Kidney (tissue), 14 donors: ENCODE measurements around the gene GFOD2. TPM values are rescaled to one million over a fixed set of nuclear protein-coding genes. Genes with fewer than 3 reads are reported as not detected.

Source experiments
- DNase-seq, 5 donors: peaks; one replicate each; pipeline ENCODE4 v3.0.0-alpha.2; 2013 to 2020
- FAIRE-seq: peaks from 2 replicates; lab custom pipeline; 2012; peaks lifted over from hg19 to GRCh38; lab: Jason Lieb, UNC
- H3K27ac ChIP-seq, 2 donors: one replicate each; pipeline ENCODE4 v1.7.0; 2013; ENCODE audit warnings: low read depth in 2 of 2, low read length in 2 of 2, inconsistent platforms in 1 of 2
- H3K27me3 ChIP-seq: one replicate; pipeline ENCODE4 v1.7.1; 2013; ENCODE audit warnings: low read length, inconsistent platforms; ENCODE audit not compliant: control insufficient read depth, insufficient read depth
- H3K36me3 ChIP-seq, 3 donors: one replicate each; pipeline versions ENCODE4 v1.7.0 to v1.7.1; 2013; ENCODE audit warnings: low read length in 3 of 3, control low read depth in 1 of 3, inconsistent platforms in 1 of 3; ENCODE audit not compliant: insufficient read depth in 3 of 3, control insufficient read depth in 2 of 3
- H3K4me1 ChIP-seq, 3 donors: one replicate each; pipeline versions ENCODE4 v1.7.0 to v1.7.1; 2013; ENCODE audit warnings: low read length in 3 of 3, inconsistent platforms in 1 of 3, low read depth in 1 of 3; ENCODE audit not compliant: control insufficient read depth in 2 of 3, insufficient read depth in 2 of 3
- H3K4me3 ChIP-seq, 3 donors: one replicate each; pipeline versions ENCODE4 v1.7.0 to v1.8.1; 2013; ENCODE audit warnings: low read length in 3 of 3, control low read depth in 1 of 3, inconsistent platforms in 1 of 3
- H3K9ac ChIP-seq, 3 donors: one replicate each; pipeline versions ENCODE4 v1.7.0 to v1.7.1; 2013; ENCODE audit warnings: low read length in 3 of 3, control low read depth in 1 of 3, inconsistent platforms in 1 of 3
- H3K9me3 ChIP-seq, 3 donors: one replicate each; pipeline versions ENCODE4 v1.7.0 to v1.7.1; 2013; ENCODE audit warnings: low read length in 3 of 3, control low read depth in 1 of 3, inconsistent platforms in 1 of 3; ENCODE audit not compliant: control insufficient read depth in 2 of 3, insufficient read depth in 1 of 3
- intact Hi-C: fragments of 100-400 bp; cut with DNase I; formaldehyde crosslinking; loops from one replicate; pipeline ENCODE4 v1.11.1; 2022
- polyA plus RNA-seq: library from polyadenylated mRNA; stranded (reverse); fragments of 350-450 nt; fragmentation: Illumina TruSeq; extraction: RNeasy Lipid Tissue Mini Kit (QIAGEN cat#74804); gene quantifications from one replicate; pipeline ENCODE4 v1.2.3, GENCODE V29; 2014; ENCODE audit warnings: low read depth, low replicate concordance; ENCODE audit not compliant: insufficient read depth
- total RNA-seq: library from RNA; stranded (reverse); fragmentation: NEBNext Ultra II Directional; extraction: Animal tissue kit (Norgen Biotek cat#: 25700); gene quantifications from one replicate; pipeline ENCODE4 v1.2.1, GENCODE V29; 2021
- TF ChIP-seq, protein P1 (sequence below): IDR thresholded peaks from 3 replicates; pipeline ENCODE4 v1.5.1; 2012; ENCODE audit warnings: mild to moderate bottlenecking, moderate library complexity, borderline replicate concordance; ENCODE audit not compliant: insufficient read depth; ENCODE audit errors: extremely low read depth
- donor health status: control.
- donor health status: control.
- donor health status: control.
- donor health status: control.
- donor health status: control.
- donor health status: DM: yes; HTN: yes; CAD: no.
- donor health status: Normal renal cell carcinoma (clear cell type).

Gene GFOD2
- total and polyA plus RNA-seq, 2 donors from 2014 or later, result 14.5 to 24.5 TPM

- Histone ChIP-seq H3K9ac (no peak overlapping the region), H3K27me3 (no peaks in the 10 kb centered on the region), H3K4me3 (no peak overlapping the region), H3K9me3 (no peaks in the 10 kb centered on the region), H3K27ac (no peak overlapping the region), H3K36me3 (peaks cover 0 to 27% (median 15%) of the 10 kb centered on the region in 3 donors), H3K4me1 (peaks cover 0 to 4% (median 4%) of the 10 kb centered on the region in 3 donors)
- DNase-seq (peak in 1 of 5 donors; percentile 23), FAIRE-seq (no peak)
- intact Hi-C loops, result no loop called here
- TF ChIP-seq, protein P1, sequence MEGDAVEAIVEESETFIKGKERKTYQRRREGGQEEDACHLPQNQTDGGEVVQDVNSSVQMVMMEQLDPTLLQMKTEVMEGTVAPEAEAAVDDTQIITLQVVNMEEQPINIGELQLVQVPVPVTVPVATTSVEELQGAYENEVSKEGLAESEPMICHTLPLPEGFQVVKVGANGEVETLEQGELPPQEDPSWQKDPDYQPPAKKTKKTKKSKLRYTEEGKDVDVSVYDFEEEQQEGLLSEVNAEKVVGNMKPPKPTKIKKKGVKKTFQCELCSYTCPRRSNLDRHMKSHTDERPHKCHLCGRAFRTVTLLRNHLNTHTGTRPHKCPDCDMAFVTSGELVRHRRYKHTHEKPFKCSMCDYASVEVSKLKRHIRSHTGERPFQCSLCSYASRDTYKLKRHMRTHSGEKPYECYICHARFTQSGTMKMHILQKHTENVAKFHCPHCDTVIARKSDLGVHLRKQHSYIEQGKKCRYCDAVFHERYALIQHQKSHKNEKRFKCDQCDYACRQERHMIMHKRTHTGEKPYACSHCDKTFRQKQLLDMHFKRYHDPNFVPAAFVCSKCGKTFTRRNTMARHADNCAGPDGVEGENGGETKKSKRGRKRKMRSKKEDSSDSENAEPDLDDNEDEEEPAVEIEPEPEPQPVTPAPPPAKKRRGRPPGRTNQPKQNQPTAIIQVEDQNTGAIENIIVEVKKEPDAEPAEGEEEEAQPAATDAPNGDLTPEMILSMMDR, result no peak
Observed at GRCh38 chr16:67733734-67734470, 14.8 kb upstream of the GFOD2 start.

DNA sequence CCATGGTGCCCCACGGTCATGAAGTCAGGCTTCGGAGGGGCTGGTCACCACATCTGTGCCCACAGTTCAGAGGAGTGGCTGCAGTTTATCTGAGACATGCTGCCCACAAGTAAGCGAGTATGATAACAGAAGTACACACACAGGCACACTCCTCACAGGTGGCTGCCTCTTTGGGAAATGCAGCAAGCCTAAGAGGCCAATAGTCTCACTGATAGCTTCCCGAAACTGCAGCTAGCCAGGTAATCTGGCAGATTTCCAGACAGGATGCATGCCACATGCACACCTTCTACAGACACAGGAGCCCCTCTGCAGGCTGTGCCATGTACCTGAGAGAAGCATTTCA, 12.6 kb upstream of the GFOD2 start:
- no peak overlapping the region for H3K27ac ChIP-seq
- intact Hi-C loops, result no loop called here
- no peaks in the 10 kb centered on the region for H3K9me3 ChIP-seq
- peaks cover 0 to 4% (median 4%) of the 10 kb centered on the region in 3 donors for H3K4me1 ChIP-seq
- no peaks in the 10 kb centered on the region for H3K27me3 ChIP-seq
- FAIRE-seq, result no peak
- no peak overlapping the region for H3K9ac ChIP-seq
- peaks cover 2 to 42% (median 21%) of the 10 kb centered on the region in 3 donors for H3K36me3 ChIP-seq
- TF ChIP-seq, protein P1, result no peak
- DNase-seq, result peak in 3 of 5 donors; percentile 17 to 39 (median 21)
- no peak overlapping the region for H3K4me3 ChIP-seq

DNA sequence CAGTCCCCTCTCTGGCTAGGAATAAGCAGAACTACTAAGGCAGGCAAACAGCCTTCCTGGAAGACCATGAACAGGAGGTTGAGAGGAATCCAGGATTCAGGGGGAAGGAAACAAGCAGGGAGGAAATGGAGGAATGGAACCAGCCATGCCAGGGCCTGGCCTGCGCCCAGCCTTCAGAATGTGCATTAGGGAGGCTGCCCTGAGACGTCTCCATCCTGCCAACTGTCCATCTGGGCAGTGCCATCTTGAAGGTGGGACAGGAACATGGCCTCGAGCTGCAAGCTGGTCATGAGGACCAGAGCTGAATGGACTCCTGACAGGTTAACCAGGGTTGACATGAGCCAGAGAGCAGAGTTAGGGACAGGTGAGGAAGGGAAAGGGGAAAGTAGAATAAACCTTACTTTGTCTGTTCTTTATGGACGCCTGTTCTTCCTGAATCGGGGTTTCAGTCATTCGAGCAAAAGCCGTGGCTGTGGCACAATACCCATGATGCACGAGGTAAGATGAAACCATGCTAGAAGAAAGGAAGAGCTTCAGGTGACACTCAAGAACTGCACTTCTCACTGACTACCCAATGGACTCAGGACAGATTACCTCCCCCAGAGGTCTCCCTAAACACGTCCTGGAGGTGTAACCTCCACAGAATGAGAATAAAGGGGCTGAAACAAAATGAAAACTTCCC, 12.1 kb upstream of the GFOD2 start:
- Histone ChIP-seq H3K36me3 (peaks cover 2 to 47% (median 21%) of the 10 kb centered on the region in 3 donors), H3K4me1 (peaks cover 0 to 4% (median 4%) of the 10 kb centered on the region in 3 donors), H3K4me3 (no peak overlapping the region), H3K27ac (no peak overlapping the region), H3K9ac (no peak overlapping the region), H3K27me3 (no peaks in the 10 kb centered on the region), H3K9me3 (no peaks in the 10 kb centered on the region)
- intact Hi-C loops, result no loop called here
- FAIRE-seq, result no peak
- TF ChIP-seq, protein P1, result no peak
- DNase-seq, result peak in 1 of 5 donors; percentile 22
